HEK293 (cell line): ENCODE data around the gene PCDH8.

Experiments used
- CTCF ChIP-seq: fragments of 450-650 bp; formaldehyde crosslinking; IDR thresholded peaks from 2 replicates; pipeline ENCODE4 v1.5.1; 2016; ENCODE audit warnings: missing biosample characterization, missing genetic modification characterization
- ZNF248 ChIP-seq: fragments of 450-650 bp; formaldehyde crosslinking; IDR thresholded peaks from 2 replicates; pipeline ENCODE4 v1.5.1; 2017; ENCODE audit warnings: missing biosample characterization, missing genetic modification characterization
- ZNF362 ChIP-seq: fragments of 450-650 bp; formaldehyde crosslinking; IDR thresholded peaks from 2 replicates; pipeline ENCODE4 v1.5.1; 2016; ENCODE audit warnings: missing biosample characterization, missing genetic modification characterization
- ZNF449 ChIP-seq: fragments of 450-650 bp; formaldehyde crosslinking; IDR thresholded peaks from 2 replicates; pipeline ENCODE4 v1.5.1; 2017; ENCODE audit warnings: missing biosample characterization, mild to moderate bottlenecking, missing genetic modification characterization, moderate library complexity

- TF ChIP-seq ZNF248 (no peak), ZNF362 (tag by site-specific recombination) (no peak), CTCF (tag by site-specific recombination) (no peak), ZNF449 (no peak)
These were observed 46.0 kb upstream of the PCDH8 start for GRCh38 chr13:52894413-52894812.
